GM10248 (cell line): ENCODE results near the gene NKAIN2.

Experiments
- CTCF ChIA-PET: fragments of 300-600 bp; sonication (Branson Sonifier 250); formaldehyde crosslinking; extraction: SDS; loops from one replicate; lab custom pipeline; 2021; ENCODE audit warnings: antibody characterized with exemption; lab: Yijun Ruan, JAX
- POLR2A ChIA-PET: fragments of 350-650 bp; sonication (Branson Sonifier 250); formaldehyde crosslinking; extraction: SDS; loops from one replicate; lab custom pipeline; 2020; ENCODE audit warnings: antibody characterized with exemption; lab: Yijun Ruan, JAX
- DNase-seq: peaks from one replicate; pipeline ENCODE4 v3.0.0; 2012; ENCODE audit errors: extremely low spot score
- TF ChIP-seq, protein P1 (sequence below): IDR thresholded peaks from 2 replicates; pipeline ENCODE4 v1.5.1; 2012; ENCODE audit warnings: mild to moderate bottlenecking, low read depth; ENCODE audit errors: extremely low read depth, missing control alignments, control extremely low read depth

The NKAIN2 gene

DNA sequence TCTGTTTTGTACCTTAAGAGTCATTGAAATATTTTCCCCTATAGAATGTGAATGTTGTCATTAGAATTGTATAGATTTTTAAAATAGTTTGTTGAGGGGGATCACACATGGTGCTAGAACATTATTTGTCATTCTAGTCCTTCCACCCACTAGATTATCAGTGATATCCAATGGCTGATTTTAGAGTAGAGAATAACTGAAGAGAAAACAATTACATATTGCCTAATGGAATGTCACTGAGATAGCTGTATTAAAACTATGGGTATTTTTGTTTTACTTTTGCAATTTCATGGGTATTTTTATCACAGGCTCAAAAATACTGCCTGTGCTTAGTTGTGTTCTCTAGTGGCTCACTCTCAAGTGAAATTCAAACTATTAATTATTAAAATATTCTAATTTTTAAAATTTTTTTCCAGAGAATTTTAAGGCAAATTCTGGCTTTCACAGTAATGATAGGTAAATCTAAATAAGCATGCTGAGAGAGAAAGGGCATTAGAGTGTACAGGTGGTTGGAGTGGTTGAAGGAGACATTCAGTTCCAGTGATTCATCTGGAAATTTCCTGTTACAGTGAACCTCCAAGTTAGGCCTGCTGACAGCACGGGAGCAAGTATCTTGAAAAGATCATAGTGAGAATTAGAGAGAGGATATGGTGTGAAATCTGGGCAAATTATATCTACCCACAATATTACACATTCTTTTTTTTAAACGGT lies 399.6 kb downstream of the NKAIN2 start:
- TF ChIP-seq, protein P1, sequence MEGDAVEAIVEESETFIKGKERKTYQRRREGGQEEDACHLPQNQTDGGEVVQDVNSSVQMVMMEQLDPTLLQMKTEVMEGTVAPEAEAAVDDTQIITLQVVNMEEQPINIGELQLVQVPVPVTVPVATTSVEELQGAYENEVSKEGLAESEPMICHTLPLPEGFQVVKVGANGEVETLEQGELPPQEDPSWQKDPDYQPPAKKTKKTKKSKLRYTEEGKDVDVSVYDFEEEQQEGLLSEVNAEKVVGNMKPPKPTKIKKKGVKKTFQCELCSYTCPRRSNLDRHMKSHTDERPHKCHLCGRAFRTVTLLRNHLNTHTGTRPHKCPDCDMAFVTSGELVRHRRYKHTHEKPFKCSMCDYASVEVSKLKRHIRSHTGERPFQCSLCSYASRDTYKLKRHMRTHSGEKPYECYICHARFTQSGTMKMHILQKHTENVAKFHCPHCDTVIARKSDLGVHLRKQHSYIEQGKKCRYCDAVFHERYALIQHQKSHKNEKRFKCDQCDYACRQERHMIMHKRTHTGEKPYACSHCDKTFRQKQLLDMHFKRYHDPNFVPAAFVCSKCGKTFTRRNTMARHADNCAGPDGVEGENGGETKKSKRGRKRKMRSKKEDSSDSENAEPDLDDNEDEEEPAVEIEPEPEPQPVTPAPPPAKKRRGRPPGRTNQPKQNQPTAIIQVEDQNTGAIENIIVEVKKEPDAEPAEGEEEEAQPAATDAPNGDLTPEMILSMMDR: no peak
- ChIA-PET POLR2A (no interaction called here), CTCF (interaction anchor here (2.7 kb wide), 1 partner anchor 14 kb away, joined by 8 read pairs; no protein-coding TSS in a partner anchor)
- no peak for DNase-seq

DNA sequence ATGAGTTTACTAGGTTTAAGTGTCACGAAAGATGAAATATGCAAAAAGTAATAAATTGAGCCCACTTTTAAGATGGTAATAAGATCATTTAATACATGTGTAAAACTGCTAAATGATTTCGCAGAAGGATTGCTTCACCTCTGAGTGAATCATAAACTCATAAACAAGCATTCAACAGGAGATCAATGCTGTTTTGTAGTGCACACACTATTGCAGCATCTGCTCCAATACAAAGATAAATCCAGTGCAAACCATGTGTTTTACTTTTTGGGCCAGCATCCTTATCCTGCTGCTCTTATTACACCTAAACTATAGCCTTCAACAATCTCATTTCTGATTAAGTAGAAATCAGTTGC lies 400.1 kb downstream of the NKAIN2 start:
- TF ChIP-seq, protein P1: no peak
- no peak for DNase-seq
- ChIA-PET CTCF (no interaction called here), POLR2A (no interaction called here)

DNA sequence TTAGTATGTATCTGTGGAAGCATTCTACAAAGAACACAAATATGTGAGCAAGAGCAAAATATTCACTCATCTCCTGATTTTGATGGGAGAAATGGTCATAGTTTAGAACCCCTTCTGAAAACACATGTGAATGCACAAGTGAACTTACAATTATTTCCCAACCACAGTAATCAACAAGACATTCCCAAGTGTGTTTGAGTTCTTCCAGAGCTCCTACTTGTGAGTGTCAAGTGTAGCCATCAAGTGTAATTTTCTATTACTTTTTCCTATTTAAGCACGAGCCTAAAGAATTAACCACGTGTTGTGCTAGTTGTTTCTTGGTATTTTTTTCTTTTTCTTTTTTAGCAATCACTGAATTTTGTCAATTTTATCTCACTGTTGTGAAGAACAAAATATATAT lies 402.3 kb downstream of the NKAIN2 start:
- CTCF ChIA-PET: no interaction called here
- TF ChIP-seq, protein P1: no peak
- POLR2A ChIA-PET: no interaction called here
- DNase-seq: no peak

DNA sequence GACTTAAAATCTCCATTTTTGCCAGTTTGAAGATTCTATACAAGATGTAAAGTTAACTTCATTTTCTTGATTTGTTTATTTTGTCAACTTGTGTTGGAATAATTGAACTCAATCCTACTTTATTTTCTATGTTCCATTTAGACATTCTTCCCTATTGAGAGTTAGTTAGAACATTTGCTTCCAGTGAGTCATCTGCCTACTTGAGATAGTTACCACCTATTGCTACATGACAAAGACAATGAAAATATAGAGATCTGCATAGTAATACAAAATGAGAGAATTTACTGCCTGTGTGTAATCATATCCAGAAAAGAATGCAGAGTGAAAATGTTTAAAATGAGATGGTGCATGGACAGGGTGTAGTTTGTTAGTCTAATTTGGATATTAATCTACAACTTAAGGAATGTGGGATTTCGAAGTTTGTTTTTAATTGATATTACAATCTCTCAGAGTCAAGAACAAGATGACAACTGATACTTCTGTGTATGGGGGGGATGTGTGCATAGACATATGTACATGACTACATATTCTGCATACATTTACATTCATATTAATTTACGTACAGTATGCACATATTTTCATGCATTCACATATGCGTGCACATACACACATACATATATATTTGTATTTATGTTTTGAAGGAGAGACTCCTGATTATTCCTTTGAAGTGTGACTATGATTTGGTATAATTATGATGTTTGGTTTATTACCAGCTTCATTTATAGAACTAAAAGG lies 420.1 kb downstream of the NKAIN2 start:
- ChIA-PET CTCF (no interaction called here), POLR2A (no interaction called here)
- DNase-seq: no peak
- TF ChIP-seq, protein P1: no peak

DNA sequence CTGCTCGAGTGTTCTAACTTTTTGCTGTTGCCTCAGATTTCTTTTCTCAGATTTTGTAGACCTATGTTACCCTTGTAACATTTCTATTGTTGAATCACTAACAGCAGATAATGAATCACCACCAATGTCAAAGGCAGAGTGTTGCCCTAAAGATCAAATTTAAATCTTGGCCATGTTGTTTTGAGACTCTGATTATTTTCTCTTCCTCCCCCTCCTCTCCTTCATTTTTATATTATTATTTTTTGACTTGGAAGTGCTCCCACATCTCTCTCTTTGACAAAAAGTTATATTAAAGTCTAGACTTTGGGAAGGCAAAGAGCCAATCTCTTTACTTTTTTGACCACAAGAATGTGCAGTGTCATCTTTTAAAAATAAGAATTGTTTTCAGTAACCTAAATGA lies 422.7 kb downstream of the NKAIN2 start:
- ChIA-PET CTCF (interaction anchor here (1.1 kb wide), 1 partner anchor 8 kb away, joined by 3 read pairs; no protein-coding TSS in a partner anchor), POLR2A (no interaction called here)

DNA sequence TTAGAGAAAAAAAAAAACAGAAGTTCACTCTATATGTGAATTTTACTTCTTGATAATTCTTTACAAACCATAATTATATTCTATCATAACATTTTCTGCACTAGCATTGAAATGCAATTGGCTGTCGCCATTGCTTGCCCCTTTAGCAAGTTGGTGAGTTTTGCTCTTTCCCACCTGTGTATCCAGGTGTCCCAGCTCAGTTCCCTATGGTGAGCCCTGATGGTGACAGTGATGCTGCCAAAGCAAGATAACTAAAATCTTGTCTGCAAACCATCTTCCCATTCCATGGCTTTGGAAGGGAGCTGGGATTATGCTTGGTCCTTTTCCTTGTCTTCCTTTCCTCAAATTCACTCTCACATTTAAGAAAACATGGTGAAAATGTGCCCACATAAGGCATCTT lies 429.6 kb downstream of the NKAIN2 start:
- no peak for DNase-seq
- ChIA-PET CTCF (no interaction called here), POLR2A (no interaction called here)
- TF ChIP-seq, protein P1: no peak

More for the DNA sequence above, 422.7 kb downstream of the NKAIN2 start:
- DNase-seq: no peak
- TF ChIP-seq, protein P1: no peak
